GM19328 (cell line): ENCODE results near the gene ACTR8.

Source experiments
- ATAC-seq: cut with Tn5 transposase; IDR thresholded peaks from one replicate; pipeline ENCODE4 v1.9.1; 2021; ENCODE audit warnings: mild to moderate bottlenecking, moderate library complexity; ENCODE audit not compliant: unreplicated experiment

ACTR8 gene

DNA sequence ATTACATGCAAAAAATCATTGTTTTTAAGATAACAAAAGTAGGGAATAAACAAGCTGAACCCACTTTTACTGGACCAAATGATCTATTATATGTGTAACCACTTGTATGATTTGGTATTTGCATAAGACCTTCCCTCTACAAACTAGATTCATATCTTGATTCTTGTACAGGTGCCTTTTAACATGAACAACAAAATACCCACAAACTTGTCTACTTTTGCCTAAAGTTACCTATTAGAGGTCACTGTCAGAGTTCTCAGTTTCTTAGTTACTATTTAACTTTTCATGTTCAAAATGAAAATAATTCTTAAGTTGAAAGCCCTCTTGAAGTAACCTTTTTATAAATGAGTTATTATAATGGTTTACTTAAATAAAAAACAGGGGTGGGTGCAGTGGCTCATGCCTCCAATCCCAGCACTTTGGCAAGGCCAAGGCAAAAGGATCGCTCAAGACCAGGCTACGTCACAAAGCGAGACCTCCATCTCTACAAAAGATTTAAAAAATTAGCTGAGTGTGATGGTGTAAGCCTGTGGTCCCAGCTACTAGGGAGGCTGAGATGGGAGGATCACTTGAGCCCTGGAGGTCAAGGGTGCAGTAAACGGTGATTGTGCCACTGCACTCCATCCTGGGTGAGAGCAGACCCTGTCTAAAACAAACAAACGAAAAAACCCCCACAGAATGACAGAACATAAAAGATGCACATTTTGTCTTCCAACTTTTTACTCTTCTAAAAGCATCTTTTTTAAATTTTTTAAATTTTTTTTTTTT, 16.0 kb downstream of the ACTR8 start:
- no peak for ATAC-seq

DNA sequence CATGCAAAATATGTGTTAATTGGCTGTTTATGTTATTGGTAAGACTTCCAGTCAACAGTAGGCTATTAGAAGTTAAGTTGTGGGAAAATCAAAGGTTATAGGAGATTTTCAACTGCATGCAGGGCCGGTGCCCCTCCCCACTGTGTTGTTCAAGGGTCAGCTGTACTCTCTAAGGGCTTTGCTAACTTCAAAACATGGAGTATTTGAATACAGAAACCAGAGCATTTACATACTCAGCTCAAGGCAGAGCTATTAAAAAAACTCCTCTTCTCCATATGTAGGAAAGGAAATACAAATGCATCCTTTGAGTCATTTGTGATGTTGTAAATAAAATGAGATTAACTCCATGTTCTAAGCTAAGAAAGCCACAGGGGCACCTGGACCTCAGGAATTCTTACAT, 18.8 kb downstream of the ACTR8 start:
- no peak for ATAC-seq

- no peak for ATAC-seq
Measured at GRCh38 chr3:53862241-53862640, 19.7 kb downstream of the ACTR8 start.

- ATAC-seq = no peak
Measured at GRCh38 chr3:53860196-53860595, 21.8 kb downstream of the ACTR8 start.

DNA sequence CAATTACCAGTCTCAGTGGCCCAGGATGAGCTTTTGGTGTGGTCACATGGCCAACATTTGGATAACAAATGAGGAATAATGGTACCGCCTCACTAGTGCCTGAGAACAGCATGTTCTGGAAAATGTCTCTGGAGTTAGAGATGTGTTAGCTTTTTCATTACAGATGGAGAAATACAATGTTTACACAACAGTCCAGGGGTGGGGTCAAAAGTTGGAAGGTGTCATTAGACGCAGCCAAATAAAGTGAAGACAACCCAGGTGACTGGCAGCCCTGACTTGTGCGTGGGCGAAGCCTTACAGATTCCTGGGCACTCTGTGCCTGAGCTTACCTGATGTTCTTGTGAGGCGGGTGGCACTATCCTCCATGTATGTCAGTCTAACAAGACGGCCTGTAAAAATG, 22.8 kb downstream of the ACTR8 start:
- no peak for ATAC-seq

DNA sequence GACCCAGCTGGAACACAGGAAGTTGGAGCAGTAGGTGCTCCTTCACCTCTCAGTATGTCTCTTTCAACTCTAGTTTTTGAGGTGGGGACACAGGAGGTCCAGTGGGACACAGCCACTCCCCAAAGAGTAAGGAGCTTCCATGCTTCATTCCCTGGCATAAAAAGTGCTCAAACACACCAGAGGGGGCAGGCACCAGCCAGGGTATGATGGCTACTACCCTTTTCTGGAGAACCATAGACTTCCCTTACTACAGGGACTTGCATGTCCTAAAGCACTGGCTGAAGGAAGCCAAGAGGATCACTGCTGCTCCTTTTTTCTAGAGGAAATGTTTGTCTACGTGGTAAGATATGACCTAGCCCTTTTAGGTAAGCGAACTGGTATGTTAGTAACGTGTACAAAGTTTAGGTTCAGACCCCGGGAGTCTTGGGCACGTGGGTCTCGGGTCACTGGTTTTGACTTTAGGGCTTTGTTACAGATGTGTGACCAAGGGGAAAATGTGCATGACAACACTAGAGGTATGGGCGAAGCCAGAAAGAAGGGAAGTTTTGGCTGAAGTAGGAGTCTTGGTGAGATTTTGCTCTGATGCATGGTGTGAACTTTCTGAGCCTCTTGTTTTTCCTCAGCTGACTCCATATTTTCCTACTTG, 23.7 kb downstream of the ACTR8 start:
- no peak for ATAC-seq

- ATAC-seq = no peak
Measured at GRCh38 chr3:53856964-53857363, 25.0 kb downstream of the ACTR8 start.

DNA sequence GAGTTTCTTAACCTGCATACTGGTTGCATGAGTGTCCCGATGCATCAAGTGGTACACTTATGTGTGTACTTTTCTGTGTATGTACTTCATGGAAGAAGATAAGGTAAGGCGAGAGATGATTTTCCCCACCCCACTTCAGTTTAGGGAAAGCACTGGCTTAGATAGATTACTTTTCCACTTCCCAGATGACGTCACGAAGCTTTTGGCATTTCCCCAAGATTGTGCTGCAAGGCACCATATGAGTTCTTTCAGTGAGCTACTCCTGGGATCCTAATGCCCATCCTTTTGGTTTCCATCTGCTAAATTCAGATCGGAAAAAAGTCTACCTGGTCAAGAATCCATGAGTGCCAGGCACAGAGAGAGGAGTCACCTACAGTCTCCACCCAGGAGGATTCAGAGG, 31.1 kb downstream of the ACTR8 start:
- no peak for ATAC-seq

- ATAC-seq = no peak
Measured at GRCh38 chr3:53849916-53850315, 32.0 kb downstream of the ACTR8 start.

DNA sequence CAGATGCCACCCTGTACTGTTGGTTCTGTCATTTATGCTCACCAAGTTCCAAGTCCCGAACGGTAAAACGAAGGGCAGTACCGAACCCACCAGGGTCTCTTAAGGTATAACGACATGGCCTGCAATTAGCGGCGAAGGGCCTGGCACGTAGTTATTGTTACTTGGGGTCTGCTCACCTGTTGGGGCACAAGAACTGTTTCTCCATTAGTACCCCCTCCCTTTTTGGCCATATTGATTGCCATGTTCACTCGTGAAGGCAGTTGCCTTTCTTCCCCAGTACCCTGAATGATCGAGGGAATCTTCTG, 35.1 kb downstream of the ACTR8 start:
- no peak for ATAC-seq

DNA sequence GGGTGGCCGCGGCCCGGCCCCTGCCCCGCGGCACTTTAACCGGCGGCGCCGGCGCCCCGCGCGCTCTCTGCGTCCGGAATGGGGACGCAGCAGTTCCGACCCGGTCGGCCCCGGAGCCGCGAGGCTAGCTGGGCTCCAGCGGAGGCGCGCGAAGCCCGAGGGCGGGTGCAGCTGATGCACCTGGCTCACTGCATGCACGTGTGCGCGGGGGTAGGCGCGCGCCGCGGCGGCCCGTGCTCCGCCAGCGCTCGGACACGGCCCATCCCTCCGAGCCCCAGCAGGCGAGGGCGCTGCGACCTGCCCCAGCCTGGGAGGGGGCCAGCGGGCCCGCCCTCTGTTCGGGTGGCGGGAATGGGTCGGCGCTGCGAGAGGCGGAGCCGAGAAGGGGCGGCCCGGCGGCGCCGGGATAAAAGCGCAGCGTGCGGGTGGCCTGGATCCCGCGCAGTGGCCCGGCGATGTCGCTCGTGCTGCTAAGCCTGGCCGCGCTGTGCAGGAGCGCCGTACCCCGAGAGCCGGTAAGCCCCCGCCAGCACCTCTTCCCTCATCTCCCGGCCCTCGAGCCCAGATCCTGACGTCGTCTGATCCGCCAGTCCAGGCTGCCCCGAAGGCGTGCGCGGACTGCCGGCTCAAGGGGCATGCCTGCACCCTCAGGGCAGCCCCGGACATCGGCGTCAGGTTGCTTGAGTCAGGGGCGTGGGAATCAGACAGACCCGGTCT, 35.7 kb downstream of the ACTR8 start, which contains the start of the genes CHDH and IL17RB:
Gene CHDH, minus strand, starts transcription at position 286 of the 717 bp plus-strand sequence. CDS start 22,411 bp downstream, outside the sequence.
Gene IL17RB, plus strand, starts transcription at position 435 of the 717 bp plus-strand sequence. Its CDS starts 21 bp downstream, at position 456.
- peak; percentile 41 for ATAC-seq

DNA sequence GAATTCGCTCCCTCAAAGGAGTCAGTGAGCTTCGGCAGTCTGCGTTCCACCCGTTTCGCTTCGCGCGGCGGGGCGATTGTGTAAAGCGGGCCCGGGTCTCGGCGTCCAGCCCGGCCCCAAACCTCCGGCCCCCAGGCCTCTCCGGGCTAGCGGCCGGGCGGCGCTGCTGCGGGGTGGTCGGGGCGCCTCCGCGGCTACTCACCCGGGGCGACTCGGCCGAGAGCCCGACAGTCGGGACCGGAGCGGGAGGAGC, 36.1 kb downstream of the ACTR8 start:
- no peak for ATAC-seq

DNA sequence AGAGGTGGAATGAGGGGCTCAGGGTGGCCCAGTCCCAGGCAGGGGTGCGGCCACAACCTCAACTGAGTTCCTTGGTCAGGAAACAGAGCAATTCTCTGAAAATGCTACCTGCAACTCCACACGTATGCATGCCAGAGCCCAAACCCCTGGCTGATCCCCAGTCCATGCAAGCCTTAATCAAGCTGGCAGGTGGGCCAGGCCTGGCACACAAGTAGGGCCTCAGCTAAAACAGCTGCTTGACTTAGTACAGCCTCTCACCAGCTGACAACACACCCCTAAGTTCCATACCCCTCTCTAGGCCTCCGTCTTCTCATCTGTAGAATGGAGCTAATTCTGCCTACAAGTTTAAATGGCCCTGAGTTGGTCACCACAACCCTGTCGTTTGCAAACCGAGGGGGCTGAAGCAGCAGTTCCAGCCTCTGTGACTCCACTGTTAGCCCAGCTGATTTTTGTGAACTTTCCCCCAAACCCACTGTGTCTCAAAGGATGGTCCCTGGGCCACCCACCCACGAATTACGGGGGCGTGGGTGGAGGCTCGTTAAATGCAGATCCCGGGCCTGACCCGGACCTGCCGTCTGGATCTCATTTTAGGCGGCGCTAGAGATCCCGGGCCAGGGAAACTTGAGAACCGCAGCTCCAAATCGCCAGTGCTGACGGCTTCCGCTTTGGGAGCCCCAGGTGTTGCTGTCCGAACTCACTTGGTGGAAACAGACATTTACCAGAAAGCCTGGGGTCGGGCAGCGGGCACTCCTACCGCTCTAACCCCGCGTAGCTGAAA, 36.7 kb downstream of the ACTR8 start:
- ATAC-seq = no peak

GRCh38 chr3:53844262-53845102, 37.5 kb downstream of the ACTR8 start:
- ATAC-seq = no peak

DNA sequence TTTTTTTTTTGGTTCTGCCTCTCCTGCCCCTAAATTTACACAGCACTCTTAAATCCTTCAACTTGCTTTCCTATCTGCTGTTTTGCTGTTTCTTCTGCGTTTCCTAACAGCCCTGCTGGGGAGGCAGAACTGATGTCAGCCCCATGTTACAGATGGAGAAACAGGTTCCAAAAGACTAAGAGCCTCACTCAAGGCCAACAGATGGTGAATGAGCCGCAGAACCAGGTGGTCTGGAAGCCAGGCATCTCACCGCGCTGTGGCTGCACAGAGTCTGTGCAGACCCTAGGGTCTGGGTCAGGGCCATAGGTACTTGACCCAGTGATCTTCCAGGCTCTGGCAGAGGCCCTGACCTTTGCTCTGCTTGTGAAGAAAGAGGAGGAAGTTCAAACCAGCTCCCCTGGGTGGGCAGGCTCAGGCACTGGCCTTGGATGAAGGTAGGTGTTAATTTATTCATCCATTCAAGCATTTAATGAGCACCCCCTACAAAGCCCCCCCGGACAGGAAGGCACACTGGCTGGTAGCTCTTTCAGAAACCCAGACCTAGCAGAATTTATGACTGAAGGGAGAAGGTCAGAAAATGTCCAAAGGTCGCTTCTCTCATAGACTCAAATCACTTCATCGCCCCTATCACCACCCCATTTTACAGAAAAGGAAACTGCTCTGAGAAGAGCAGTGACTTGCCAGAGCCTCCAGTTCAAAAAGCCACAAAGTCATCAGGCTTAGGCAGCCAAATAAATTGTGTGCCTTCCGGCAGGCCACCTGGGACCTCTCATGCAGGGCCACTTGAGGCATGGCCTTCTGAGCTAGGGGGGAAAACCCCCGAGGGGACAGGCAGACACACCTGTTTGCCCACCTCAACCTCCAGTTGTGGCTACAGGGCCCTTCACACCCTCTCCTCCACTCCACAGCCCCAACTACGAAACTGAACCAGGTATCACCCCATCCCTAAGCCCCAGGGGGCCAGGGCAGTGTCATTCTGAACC, 38.5 kb downstream of the ACTR8 start:
- ATAC-seq = no peak

DNA sequence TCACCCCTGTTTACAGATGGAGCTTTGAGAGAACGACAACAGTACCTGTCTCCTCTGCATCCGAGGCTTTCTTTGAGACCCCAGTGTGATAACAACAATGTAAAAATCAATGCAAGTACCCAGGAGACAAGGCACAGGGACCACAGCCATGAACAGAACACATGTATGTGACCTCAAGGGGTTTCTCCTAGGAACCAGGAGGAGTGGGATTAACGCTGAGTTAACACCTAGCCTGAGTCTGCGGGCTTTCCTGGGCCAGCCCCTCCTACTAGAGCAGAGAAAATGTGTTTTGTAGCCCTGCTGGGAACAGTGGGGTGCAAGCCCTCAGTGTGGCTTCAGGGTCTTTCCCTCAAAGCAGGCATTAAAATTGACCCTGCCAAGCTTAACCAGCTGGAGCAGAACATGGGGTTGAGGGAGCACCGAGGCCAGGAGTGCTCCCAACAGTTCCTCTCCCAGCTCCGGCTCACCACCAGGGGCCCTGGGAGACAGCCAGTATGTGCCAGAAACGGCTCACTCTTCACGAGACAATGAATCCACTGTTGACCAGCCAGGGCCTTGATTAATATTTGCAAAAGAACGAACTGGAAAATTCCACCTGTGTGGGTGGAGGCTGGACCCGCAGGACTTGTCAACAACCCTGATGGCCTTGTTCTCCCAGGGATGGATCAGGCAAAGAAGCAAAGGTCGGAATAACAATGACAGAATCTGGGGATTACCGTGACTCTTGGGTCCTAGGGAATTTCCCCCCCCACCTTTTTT, 39.3 kb downstream of the ACTR8 start:
- ATAC-seq = no peak

DNA sequence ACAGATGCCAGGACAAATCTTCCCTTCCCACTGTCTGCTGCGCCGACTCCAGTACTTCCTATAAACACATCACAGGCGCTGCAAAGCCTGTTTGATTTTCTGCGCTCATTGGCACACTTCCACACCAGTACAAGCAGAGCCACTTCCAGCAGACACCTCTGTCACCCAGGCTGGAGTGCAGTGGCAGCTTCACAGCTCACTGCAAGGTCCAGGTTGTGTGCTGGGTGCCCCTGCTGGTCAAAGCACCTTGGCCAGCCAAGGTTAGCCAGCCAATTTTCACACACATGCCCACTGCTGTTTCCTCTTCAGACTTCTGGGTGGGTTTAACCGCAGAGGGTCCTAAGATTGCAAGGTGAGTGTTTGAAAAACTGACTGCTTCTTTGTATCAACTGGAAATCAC, 40.7 kb downstream of the ACTR8 start:
- ATAC-seq = no peak

DNA sequence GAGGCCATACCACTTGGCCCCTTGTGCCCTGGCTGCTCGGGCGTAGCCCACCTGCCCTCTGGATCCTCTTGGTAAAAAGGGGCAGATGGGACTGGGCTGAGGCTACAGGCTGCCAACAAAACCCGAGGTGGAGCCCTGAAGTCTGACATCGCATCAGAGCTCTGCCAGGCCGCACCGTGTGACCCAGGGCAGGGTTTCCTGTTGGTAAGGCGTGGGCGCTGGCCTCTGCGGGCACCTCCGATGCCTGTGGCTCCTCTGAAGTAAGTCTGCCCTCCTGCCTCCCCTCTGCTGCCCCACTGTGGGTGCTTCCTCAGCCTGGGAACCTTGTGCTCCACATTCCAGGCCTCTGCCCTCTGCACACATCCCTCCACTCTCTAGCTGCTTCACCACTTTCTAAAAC, 44.6 kb downstream of the ACTR8 start:
- no peak for ATAC-seq
